Transverse colon (tissue), 3 donors: ENCODE data around the gene RAD9A.

Experiments used
- CTCF ChIP-seq, 5 experiments: fragments of 200-600 bp in 3 of 5; fragments of 450-650 bp in 2 of 5; sonication (generic) in 3 of 5; IDR thresholded peaks; 1 replicate in 2 of 5; 2 replicates in 3 of 5; pipeline ENCODE4 v1.5.1; 2016 to 2017; ENCODE audit warnings: antibody characterized with exemption in 5 of 5, inconsistent platforms in 3 of 5, mild to moderate bottlenecking in 2 of 5, moderate library complexity in 1 of 5
- EP300 ChIP-seq: sonication (generic); formaldehyde crosslinking; IDR thresholded peaks from one replicate; pipeline ENCODE4 v1.6.1; 2017; ENCODE audit warnings: antibody characterized with exemption, low read depth
- POLR2A ChIP-seq: fragments of 450-650 bp; IDR thresholded peaks from one replicate; pipeline ENCODE4 v1.6.1; 2016; ENCODE audit warnings: antibody characterized with exemption, mild to moderate bottlenecking, moderate library complexity

DNA sequence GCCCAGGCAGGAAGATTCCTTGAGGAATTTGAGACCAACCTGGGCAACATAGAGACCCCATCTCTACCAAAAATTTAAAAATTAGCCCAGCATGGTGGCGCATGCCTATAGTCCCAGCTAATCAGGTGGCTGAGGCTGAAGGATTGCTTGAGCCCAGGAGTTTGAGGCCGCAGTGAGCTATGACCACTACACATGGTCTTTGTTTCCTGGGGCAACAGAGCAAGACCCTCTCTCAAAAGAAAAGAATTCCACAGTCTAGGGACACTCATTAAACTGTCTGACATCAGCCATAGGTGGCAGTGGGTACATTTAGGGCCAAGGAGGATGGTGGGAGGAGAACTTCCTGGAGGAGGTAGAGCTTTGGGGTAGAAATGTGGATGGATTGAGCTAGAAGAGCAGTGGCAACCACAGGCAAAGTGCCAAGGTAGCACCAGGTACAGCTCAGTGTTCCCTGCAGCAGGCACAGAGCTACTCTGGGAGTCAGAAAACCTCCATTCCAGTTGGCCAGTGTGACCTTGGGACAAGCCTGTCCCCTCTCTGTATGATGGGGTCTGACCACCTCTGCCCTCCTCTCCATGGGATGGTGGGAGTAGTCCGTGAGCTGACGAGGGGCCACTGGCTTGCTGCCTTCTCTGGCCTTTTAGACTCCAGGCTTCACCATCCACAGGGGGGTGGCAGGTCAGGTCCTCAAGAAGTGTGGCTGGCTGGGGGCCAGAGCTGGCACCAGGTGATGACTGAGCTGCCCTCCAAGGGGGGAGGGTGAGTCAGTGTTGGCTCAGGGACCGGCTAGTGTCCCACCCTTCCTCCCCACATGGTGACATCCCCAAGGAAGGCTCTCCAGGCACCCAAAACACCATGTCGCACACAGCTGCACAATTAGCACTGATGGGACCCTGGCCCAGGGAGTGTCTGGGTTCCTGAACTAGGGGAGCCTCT, 14.6 kb upstream of the RAD9A start:
- TF ChIP-seq CTCF (IDR thresholded peaks at IDR 0.05) = no peak
- TF ChIP-seq EP300 = no peak
- no peak for TF ChIP-seq POLR2A
